Endodermal cell (in vitro differentiated cells): ENCODE measurements around the gene SMR3A. TPM values are rescaled to one million over a fixed set of nuclear protein-coding genes. Genes with fewer than 3 reads are reported as not detected.

Experiments
- DNase-seq: peaks from one replicate; pipeline ENCODE4 v3.0.0-alpha.2; 2017
- H3K27ac ChIP-seq: 2 replicates; pipeline ENCODE4 v1.5.1; 2013; ENCODE audit warnings: mild to moderate bottlenecking, low read depth, low read length, moderate library complexity
- H3K27me3 ChIP-seq: 2 replicates; pipeline ENCODE4 v1.6.1; 2013; ENCODE audit warnings: mild to moderate bottlenecking, low read length, moderate library complexity; ENCODE audit not compliant: insufficient read depth, control insufficient read depth, poor library complexity, severe bottlenecking
- H3K36me3 ChIP-seq: 2 replicates; pipeline ENCODE4 v1.7.0; 2013; ENCODE audit warnings: mild to moderate bottlenecking, low read length, moderate library complexity; ENCODE audit not compliant: control insufficient read depth, insufficient read depth
- H3K4me1 ChIP-seq: one replicate; pipeline ENCODE4 v1.7.0; 2013; ENCODE audit warnings: low read length; ENCODE audit not compliant: control insufficient read depth, insufficient read depth
- H3K4me3 ChIP-seq: 2 replicates; pipeline ENCODE4 v1.5.1; 2013; ENCODE audit warnings: mild to moderate bottlenecking, low read length, moderate library complexity
- H3K9ac ChIP-seq: 2 replicates; pipeline ENCODE4 v1.6.1; 2013; ENCODE audit warnings: mild to moderate bottlenecking, low read length, moderate library complexity; ENCODE audit not compliant: poor library complexity, severe bottlenecking; ENCODE audit errors: extremely low read depth
- H3K9me3 ChIP-seq: 2 replicates; pipeline ENCODE4 v1.6.1; 2013; ENCODE audit warnings: mild to moderate bottlenecking, low read length, moderate library complexity; ENCODE audit not compliant: control insufficient read depth
- H3K27ac Mint-ChIP-seq: 2 replicates; pipeline ENCODE4 v1.8.0; 2020; ENCODE audit warnings: mixed read lengths
- H3K27me3 Mint-ChIP-seq: 2 replicates; pipeline ENCODE4 v1.8.0; 2021; ENCODE audit warnings: mild to moderate bottlenecking, mixed read lengths; ENCODE audit not compliant: insufficient read depth
- H3K36me3 Mint-ChIP-seq: 2 replicates; pipeline ENCODE4 v1.8.0; 2020; ENCODE audit warnings: low read depth, mixed read lengths
- H3K4me1 Mint-ChIP-seq: 2 replicates; pipeline ENCODE4 v1.8.0; 2020; ENCODE audit warnings: mixed read lengths
- H3K4me3 Mint-ChIP-seq: 2 replicates; pipeline ENCODE4 v1.8.0; 2020; ENCODE audit warnings: mild to moderate bottlenecking, moderate library complexity, mixed read lengths
- H3K9me3 Mint-ChIP-seq: 2 replicates; pipeline ENCODE4 v1.8.0; 2020; ENCODE audit warnings: mild to moderate bottlenecking, mixed read lengths
- CTCF ChIP-seq: fragments of 200-600 bp; sonication (generic); conservative IDR thresholded peaks from 2 replicates; pipeline ENCODE4 v1.5.0; 2021; ENCODE audit warnings: antibody characterized with exemption, mild to moderate bottlenecking
- WGBS, 2 experiments: methylation state at CpG; one replicate each; pipeline versions ENCODE4 v1.1.5 to v1.1.7; 2013; ENCODE audit warnings: missing lambda C conversion rate in 2 of 2, mixed read lengths in 1 of 2; ENCODE audit not compliant: insufficient coverage in 1 of 2, insufficient read length in 1 of 2; 5-methylcytosine and 5-hydroxymethylcytosine counted together
- total RNA-seq, 2 donors: library from RNA; stranded (reverse); fragmentation: NEBNext Ultra II Directional in 1 of 2; extraction: Animal tissue kit (Norgen Biotek cat#: 25700) in 1 of 2; gene quantifications; 2 replicates in 1 of 2; 3 replicates in 1 of 2; pipeline ENCODE4 v1.2.1, GENCODE V29; 2021

SMR3A gene
- total RNA-seq, 2 donors from 2014 or later, result not detected

- H3K27ac Mint-ChIP-seq, result no peak overlapping the region
- no peak for DNase-seq
- H3K9me3 Mint-ChIP-seq, result no peaks in the 10 kb centered on the region
- Histone ChIP-seq H3K9ac (no peak overlapping the region), H3K4me3 (no peak overlapping the region), H3K4me1 (no peaks in the 10 kb centered on the region), H3K27ac (no peak overlapping the region), H3K36me3 (no peaks in the 10 kb centered on the region), H3K9me3 (no peaks in the 10 kb centered on the region), H3K27me3 (no peaks in the 10 kb centered on the region)
- H3K4me1 Mint-ChIP-seq, result no peaks in the 10 kb centered on the region
- no peak overlapping the region for H3K4me3 Mint-ChIP-seq
- 95 to 100% methylated on average over 2 to 3 of the region's 4 CpGs for WGBS, 2 experiments
- H3K36me3 Mint-ChIP-seq, result no peaks in the 10 kb centered on the region
- H3K27me3 Mint-ChIP-seq, result no peaks in the 10 kb centered on the region
- TF ChIP-seq CTCF, result no peak
Observed at GRCh38 chr4:70371987-70372386, 11.4 kb downstream of the SMR3A start.

DNA sequence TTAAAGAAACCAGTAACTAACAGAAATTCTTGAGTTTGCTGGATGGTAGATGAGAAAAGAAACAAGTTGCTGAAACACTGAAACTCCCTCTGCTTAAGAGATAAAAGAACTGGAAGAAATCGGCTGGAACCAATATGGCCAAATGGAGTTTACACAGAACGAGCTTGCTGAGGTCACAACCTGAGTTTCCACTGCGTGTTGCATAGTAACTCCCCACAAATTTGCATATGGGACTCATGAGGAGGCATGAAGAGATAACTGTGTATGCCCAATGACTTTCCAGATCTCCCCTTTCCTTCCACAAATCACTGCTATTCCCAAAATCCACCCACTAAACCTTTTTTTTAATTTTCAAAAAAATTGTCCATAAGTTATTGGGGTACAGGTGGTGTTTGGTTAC is 12.2 kb downstream of the SMR3A start:
- WGBS, 2 experiments, result 89 to 93% methylated on average over 3 of the region's 3 CpGs

DNA sequence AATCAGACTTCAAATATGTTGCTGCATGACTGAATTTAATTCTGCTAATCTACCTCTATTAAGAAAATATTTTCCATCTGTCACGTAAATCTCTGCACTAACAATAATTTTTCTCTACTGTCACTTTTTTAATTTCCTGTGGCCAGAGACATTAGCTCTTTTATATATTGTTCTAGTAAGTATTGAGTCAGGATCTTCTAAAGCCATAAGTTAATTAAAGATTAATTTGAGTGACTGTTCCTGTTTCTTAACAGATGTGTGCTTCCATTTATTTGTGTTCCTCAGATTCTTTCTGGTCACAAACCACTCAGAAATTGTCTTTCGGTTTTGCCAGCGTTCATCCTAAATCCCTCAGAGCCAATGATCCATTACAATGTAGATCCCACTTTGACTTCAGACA is 20.0 kb downstream of the SMR3A start:
- TF ChIP-seq CTCF, result no peak

More for the DNA sequence above, 12.2 kb downstream of the SMR3A start:
- Histone ChIP-seq H3K9ac (no peak overlapping the region), H3K27ac (no peak overlapping the region), H3K4me1 (no peaks in the 10 kb centered on the region), H3K4me3 (no peak overlapping the region), H3K27me3 (no peaks in the 10 kb centered on the region), H3K36me3 (no peaks in the 10 kb centered on the region), H3K9me3 (no peaks in the 10 kb centered on the region)
- Mint-ChIP-seq H3K27me3 (no peaks in the 10 kb centered on the region), H3K27ac (no peak overlapping the region), H3K4me1 (no peaks in the 10 kb centered on the region), H3K4me3 (no peak overlapping the region), H3K9me3 (no peaks in the 10 kb centered on the region), H3K36me3 (no peaks in the 10 kb centered on the region)
- TF ChIP-seq CTCF, result no peak
- no peak for DNase-seq

More for the DNA sequence above, 20.0 kb downstream of the SMR3A start:
- Histone ChIP-seq H3K4me1 (no peaks in the 10 kb centered on the region), H3K27ac (no peak overlapping the region), H3K36me3 (no peaks in the 10 kb centered on the region), H3K27me3 (no peaks in the 10 kb centered on the region), H3K4me3 (no peak overlapping the region), H3K9me3 (no peaks in the 10 kb centered on the region), H3K9ac (no peak overlapping the region)
- no peak for DNase-seq
- Mint-ChIP-seq H3K9me3 (no peaks in the 10 kb centered on the region), H3K4me1 (no peaks in the 10 kb centered on the region), H3K27me3 (no peaks in the 10 kb centered on the region), H3K36me3 (no peaks in the 10 kb centered on the region), H3K27ac (no peak overlapping the region), H3K4me3 (no peak overlapping the region)
- 78 to 83% methylated on average over 1 to 3 of the region's 3 CpGs for WGBS, 2 experiments
